OCI-LY3 (cell line): Measurements from ENCODE around the gene SLC16A11.

Experiments
- H2AFZ ChIP-seq: fragments of 200-600, 300-600 bp; shearing (Covaris generic); 2 replicates; pipeline ENCODE4 v1.6.0; 2014; ENCODE audit warnings: antibody characterized with exemption, low read depth, low read length
- H3K27ac ChIP-seq: fragments of 200-600, 300-600 bp; sonication (generic); 2 replicates; pipeline ENCODE4 v1.5.1; 2014; ENCODE audit warnings: mild to moderate bottlenecking, low read length, moderate library complexity, mixed read lengths
- H3K27me3 ChIP-seq: fragments of 200-600, 300-600 bp; sonication (generic); 2 replicates; pipeline ENCODE4 v1.6.1; 2014; ENCODE audit warnings: low read depth, low read length, mixed read lengths
- H3K36me3 ChIP-seq: fragments of 200-600, 300-600 bp; sonication (generic); replicated peaks from 2 replicates; pipeline ENCODE3; 2014; ENCODE audit warnings: low read depth, low read length, mixed read lengths
- H3K4me1 ChIP-seq: fragments of 300-600, 200-600 bp; sonication (generic); 2 replicates; pipeline ENCODE4 v1.6.1; 2014; ENCODE audit warnings: low read length, mixed read lengths
- H3K4me2 ChIP-seq: fragments of 200-600, 300-600 bp; sonication (generic); 2 replicates; pipeline ENCODE4 v1.6.1; 2014; ENCODE audit warnings: low read length, mixed read lengths
- H3K4me3 ChIP-seq: fragments of 300-600, 200-600 bp; sonication (generic); 2 replicates; pipeline ENCODE4 v1.5.1; 2014; ENCODE audit warnings: antibody characterized with exemption, mild to moderate bottlenecking, low read length, moderate library complexity
- H3K79me2 ChIP-seq: fragments of 300-600, 200-600 bp; shearing (Covaris generic); 2 replicates; pipeline ENCODE4 v1.6.1; 2014; ENCODE audit warnings: mild to moderate bottlenecking, low read length, mixed read lengths
- H3K9ac ChIP-seq: fragments of 300-600, 200-600 bp; shearing (Covaris generic); 2 replicates; pipeline ENCODE4 v1.6.0; 2014; ENCODE audit warnings: mild to moderate bottlenecking, low read length, moderate library complexity
- H3K9me3 ChIP-seq: fragments of 200-600, 300-600 bp; shearing (Covaris generic); 2 replicates; pipeline ENCODE4 v1.6.1; 2014; ENCODE audit warnings: low read length, mixed read lengths; ENCODE audit not compliant: insufficient read depth
- H4K20me1 ChIP-seq: fragments of 200-600, 300-600 bp; sonication (generic); 2 replicates; pipeline ENCODE4 v1.6.1; 2016; ENCODE audit warnings: low read length, mixed read lengths; ENCODE audit not compliant: insufficient read depth
- CTCF ChIP-seq: fragments of 200-600, 300-600 bp; sonication (generic); IDR thresholded peaks from 2 replicates; pipeline ENCODE4 v1.5.1; 2014; ENCODE audit warnings: antibody characterized with exemption, low read length, low read depth
- EZH2phosphoT487 ChIP-seq: fragments of 200-600 bp; shearing (Covaris generic); IDR thresholded peaks from 2 replicates; pipeline ENCODE4 v1.6.1; 2018; ENCODE audit warnings: antibody characterized with exemption, mixed run types, low read depth

The SLC16A11 gene

GRCh38 chr17:7007143-7007542 is 36.7 kb downstream of the SLC16A11 start:
- no peak overlapping the region for H3K27ac ChIP-seq
- no peak overlapping the region for H3K4me2 ChIP-seq
- no peaks in the 10 kb centered on the region for H3K9me3 ChIP-seq
- no peak overlapping the region for H3K9ac ChIP-seq
- H3K4me3 ChIP-seq: no peak overlapping the region
- peaks cover under 1% of the 10 kb centered on the region for H3K36me3 ChIP-seq
- no peaks in the 10 kb centered on the region for H3K27me3 ChIP-seq
- H4K20me1 ChIP-seq: peaks cover 5% of the 10 kb centered on the region
- H3K79me2 ChIP-seq: peaks cover 23% of the 10 kb centered on the region
- peaks cover 5% of the 10 kb centered on the region; the same call in 1 of the 2 replicates for H3K4me1 ChIP-seq
- no peak overlapping the region for H2AFZ ChIP-seq
- no peak for TF ChIP-seq EZH2phosphoT487
- TF ChIP-seq CTCF: no peak

- no peak overlapping the region for H3K9ac ChIP-seq
- no peaks in the 10 kb centered on the region for H3K9me3 ChIP-seq
- H4K20me1 ChIP-seq: peaks cover 5% of the 10 kb centered on the region
- H3K36me3 ChIP-seq: peaks cover 3% of the 10 kb centered on the region
- no peak overlapping the region for H2AFZ ChIP-seq
- no peaks in the 10 kb centered on the region for H3K27me3 ChIP-seq
- H3K4me3 ChIP-seq: no peak overlapping the region
- no peak overlapping the region for H3K4me2 ChIP-seq
- no peak for TF ChIP-seq CTCF
- TF ChIP-seq EZH2phosphoT487: no peak
- H3K27ac ChIP-seq: no peak overlapping the region
- peaks cover 9% of the 10 kb centered on the region for H3K79me2 ChIP-seq
- H3K4me1 ChIP-seq: no peaks in the 10 kb centered on the region
Measured at GRCh38 chr17:7005716-7006115, 38.2 kb downstream of the SLC16A11 start.

- H3K27ac ChIP-seq: no peak overlapping the region
- H3K4me3 ChIP-seq: no peak overlapping the region
- peaks cover 5% of the 10 kb centered on the region for H4K20me1 ChIP-seq
- peaks cover 3% of the 10 kb centered on the region for H3K36me3 ChIP-seq
- H3K27me3 ChIP-seq: no peaks in the 10 kb centered on the region
- no peak overlapping the region for H3K9ac ChIP-seq
- no peaks in the 10 kb centered on the region for H3K9me3 ChIP-seq
- H2AFZ ChIP-seq: no peak overlapping the region
- H3K4me2 ChIP-seq: no peak overlapping the region
- no peaks in the 10 kb centered on the region for H3K4me1 ChIP-seq
- no peak for TF ChIP-seq EZH2phosphoT487
- TF ChIP-seq CTCF: peak; percentile 72
- no peaks in the 10 kb centered on the region for H3K79me2 ChIP-seq
Measured at GRCh38 chr17:7004398-7005253, 39.3 kb downstream of the SLC16A11 start.

GRCh38 chr17:7003745-7004144 is 40.1 kb downstream of the SLC16A11 start:
- Histone ChIP-seq H3K4me3 (no peak overlapping the region), H3K27me3 (no peaks in the 10 kb centered on the region), H3K79me2 (no peaks in the 10 kb centered on the region), H3K9me3 (no peaks in the 10 kb centered on the region), H3K27ac (no peak overlapping the region), H3K4me2 (no peak overlapping the region), H3K36me3 (peaks cover 3% of the 10 kb centered on the region), H4K20me1 (peaks cover 5% of the 10 kb centered on the region), H2AFZ (no peak overlapping the region), H3K9ac (no peak overlapping the region), H3K4me1 (no peaks in the 10 kb centered on the region)
- TF ChIP-seq CTCF: no peak
- TF ChIP-seq EZH2phosphoT487: no peak
